ENCODE results near the gene RBMY1E.
"Not testable (repeated sequence)": the region's sequence is repeated elsewhere in the genome, so short reads cannot be mapped to it uniquely, and the experiment has no call there.

GRCh38 chrY:21894426-21894825 is 23.4 kb downstream of the RBMY1E start, which contains the start of gene RBMY1D:
- TF ChIP-seq POLR2AphosphoS5, POLR2A (IDR thresholded peaks at IDR 0.05): not testable (repeated sequence)
- TF ChIP-seq, protein P1, sequence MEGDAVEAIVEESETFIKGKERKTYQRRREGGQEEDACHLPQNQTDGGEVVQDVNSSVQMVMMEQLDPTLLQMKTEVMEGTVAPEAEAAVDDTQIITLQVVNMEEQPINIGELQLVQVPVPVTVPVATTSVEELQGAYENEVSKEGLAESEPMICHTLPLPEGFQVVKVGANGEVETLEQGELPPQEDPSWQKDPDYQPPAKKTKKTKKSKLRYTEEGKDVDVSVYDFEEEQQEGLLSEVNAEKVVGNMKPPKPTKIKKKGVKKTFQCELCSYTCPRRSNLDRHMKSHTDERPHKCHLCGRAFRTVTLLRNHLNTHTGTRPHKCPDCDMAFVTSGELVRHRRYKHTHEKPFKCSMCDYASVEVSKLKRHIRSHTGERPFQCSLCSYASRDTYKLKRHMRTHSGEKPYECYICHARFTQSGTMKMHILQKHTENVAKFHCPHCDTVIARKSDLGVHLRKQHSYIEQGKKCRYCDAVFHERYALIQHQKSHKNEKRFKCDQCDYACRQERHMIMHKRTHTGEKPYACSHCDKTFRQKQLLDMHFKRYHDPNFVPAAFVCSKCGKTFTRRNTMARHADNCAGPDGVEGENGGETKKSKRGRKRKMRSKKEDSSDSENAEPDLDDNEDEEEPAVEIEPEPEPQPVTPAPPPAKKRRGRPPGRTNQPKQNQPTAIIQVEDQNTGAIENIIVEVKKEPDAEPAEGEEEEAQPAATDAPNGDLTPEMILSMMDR (IDR thresholded peaks at IDR 0.05): not testable (repeated sequence)

All from prostate gland (tissue), 2 donors.